Pancreas (tissue), 10 donors: ENCODE data around the gene S100A4. TPM values are rescaled to one million over a fixed set of nuclear protein-coding genes. Genes with fewer than 3 reads are reported as not detected.
A peak's percentile ranks its signal among the peaks of the same experiment; 100 is the strongest.

ENCODE experiments used
- ATAC-seq, 4 donors: fragments of 200-7000 bp; cut with Tn5 transposase; one replicate each; pipeline versions ENCODE4 v1.8.0 to v1.9.1; 2020; ENCODE audit warnings: mild to moderate bottlenecking in 4 of 4, moderate library complexity in 4 of 4
- DNase-seq, 6 donors: peaks; one replicate each; pipeline ENCODE4 v3.0.0-alpha.2; 2020
- FAIRE-seq: peaks from 2 replicates; lab custom pipeline; 2012; peaks lifted over from hg19 to GRCh38; lab: Jason Lieb, UNC
- H3K27ac ChIP-seq, 4 donors: fragments of 200-600 bp; sonication (generic); 1 replicate in 3 of 4; 2 replicates in 1 of 4; pipeline versions ENCODE4 v1.5.0 to v1.8.0; 2020
- H3K27me3 ChIP-seq, 4 donors: fragments of 200-600 bp; one replicate each; pipeline ENCODE4 v1.8.0; 2021
- H3K36me3 ChIP-seq, 3 donors: fragments of 200-600 bp; sonication (generic) in 1 of 3; one replicate each; pipeline versions ENCODE4 v1.5.0 to v1.8.0; 2020 to 2021
- H3K4me1 ChIP-seq, 3 donors: fragments of 200-600 bp; one replicate each; pipeline ENCODE4 v1.8.0; 2021
- H3K4me3 ChIP-seq, 4 donors: fragments of 200-600 bp; sonication (generic) in 2 of 4; one replicate each; pipeline versions ENCODE4 v1.5.0 to v1.8.0; 2020 to 2021
- H3K9me3 ChIP-seq, 4 donors: fragments of 200-600 bp; one replicate each; pipeline ENCODE4 v1.8.0; 2021
- WGBS, 2 donors: extraction: QIAGEN DNeasy Blood & Tissue Kit; methylation state at CpG; one replicate each; pipeline ENCODE4 v1.1.7; 2013; 5-methylcytosine and 5-hydroxymethylcytosine counted together
- intact Hi-C, 3 donors: fragments of 100-400 bp; cut with DNase I; formaldehyde crosslinking; loops; one replicate each; pipeline versions ENCODE4 v1.11.1 to v1.14.2; 2022
- polyA plus RNA-seq, 2 donors: library from polyadenylated mRNA; stranded (reverse); fragments of 200-250 nt; gene quantifications; one replicate each; pipeline ENCODE4 v1.2.3, GENCODE V29; 2013
- total RNA-seq, 6 donors: library from RNA; stranded (reverse); fragmentation: NEBNext Ultra II Directional in 4 of 6; extraction: Animal tissue kit (Norgen Biotek cat#: 25700) in 4 of 6; gene quantifications; one replicate each; pipeline versions ENCODE4 v1.2.1 to v1.2.4, GENCODE V29; 2021 to 2023
- TF ChIP-seq, protein P1 (sequence below), 4 donors: fragments of 200-600 bp; sonication (generic) in 3 of 4; IDR thresholded peaks; one replicate each; pipeline versions ENCODE4 v1.5.0 to v1.8.0; 2021; ENCODE audit warnings: antibody characterized with exemption in 4 of 4
- donor health status: healthy with polysubstance abuse.
- donor health status: DM: no; HTN: no; CAD: no; lungs with moderate emphysema.
- donor health status: DM: no; HTN: no; CAD: no.
- donor health status: control.
- donor health status: control.
- donor health status: Bipolar disorder and iron deficiency.
- donor health status: DM: yes; HTN: yes; CAD: no.
- donor health status: DM: no; HTN: no; CAD: no.
- donor health status: DM: no; HTN: no; CAD: no.
- donor health status: DM: yes; HTN: yes; CAD: no.

Gene S100A4
- total and polyA plus RNA-seq, 8 donors: 5.0 to 149 (median 39.5) TPM

DNA sequence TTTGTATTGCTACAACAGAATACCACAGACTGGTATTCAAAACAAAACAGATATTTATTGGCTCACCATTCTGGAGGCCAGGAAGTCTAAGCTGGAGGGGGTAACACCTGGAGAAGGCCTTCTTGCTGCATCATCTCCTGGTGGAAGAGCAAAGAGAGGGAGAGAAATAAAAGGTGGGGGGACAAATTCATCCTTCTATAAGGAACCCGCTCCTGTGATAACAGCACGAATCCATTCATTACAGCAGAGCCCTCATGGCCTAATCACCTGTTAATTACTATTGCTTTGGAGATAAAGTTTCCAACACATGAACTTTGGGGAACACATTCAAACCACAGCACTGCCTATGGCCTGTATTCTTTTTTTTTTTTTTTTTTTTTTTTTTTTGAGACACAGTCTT is 14.6 kb upstream of the S100A4 start:
- no peak overlapping the region for H3K4me3 ChIP-seq
- H3K27me3 ChIP-seq: no peaks in the 10 kb centered on the region
- H3K4me1 ChIP-seq: no peaks in the 10 kb centered on the region
- H3K27ac ChIP-seq: no peak overlapping the region
- intact Hi-C loops: loop anchor here in 1 of 3 donors (5.0 kb wide), 1 partner anchor 48 kb away; no protein-coding TSS in a partner anchor
- no peaks in the 10 kb centered on the region for H3K36me3 ChIP-seq
- no peak for ATAC-seq
- FAIRE-seq: no peak
- WGBS, 2 donors: 63 to 98% methylated on average over 2 of the region's 2 CpGs
- TF ChIP-seq, protein P1, sequence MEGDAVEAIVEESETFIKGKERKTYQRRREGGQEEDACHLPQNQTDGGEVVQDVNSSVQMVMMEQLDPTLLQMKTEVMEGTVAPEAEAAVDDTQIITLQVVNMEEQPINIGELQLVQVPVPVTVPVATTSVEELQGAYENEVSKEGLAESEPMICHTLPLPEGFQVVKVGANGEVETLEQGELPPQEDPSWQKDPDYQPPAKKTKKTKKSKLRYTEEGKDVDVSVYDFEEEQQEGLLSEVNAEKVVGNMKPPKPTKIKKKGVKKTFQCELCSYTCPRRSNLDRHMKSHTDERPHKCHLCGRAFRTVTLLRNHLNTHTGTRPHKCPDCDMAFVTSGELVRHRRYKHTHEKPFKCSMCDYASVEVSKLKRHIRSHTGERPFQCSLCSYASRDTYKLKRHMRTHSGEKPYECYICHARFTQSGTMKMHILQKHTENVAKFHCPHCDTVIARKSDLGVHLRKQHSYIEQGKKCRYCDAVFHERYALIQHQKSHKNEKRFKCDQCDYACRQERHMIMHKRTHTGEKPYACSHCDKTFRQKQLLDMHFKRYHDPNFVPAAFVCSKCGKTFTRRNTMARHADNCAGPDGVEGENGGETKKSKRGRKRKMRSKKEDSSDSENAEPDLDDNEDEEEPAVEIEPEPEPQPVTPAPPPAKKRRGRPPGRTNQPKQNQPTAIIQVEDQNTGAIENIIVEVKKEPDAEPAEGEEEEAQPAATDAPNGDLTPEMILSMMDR (IDR thresholded peaks at IDR 0.05): no peak
- H3K9me3 ChIP-seq: no peaks in the 10 kb centered on the region
- no peak for DNase-seq

DNA sequence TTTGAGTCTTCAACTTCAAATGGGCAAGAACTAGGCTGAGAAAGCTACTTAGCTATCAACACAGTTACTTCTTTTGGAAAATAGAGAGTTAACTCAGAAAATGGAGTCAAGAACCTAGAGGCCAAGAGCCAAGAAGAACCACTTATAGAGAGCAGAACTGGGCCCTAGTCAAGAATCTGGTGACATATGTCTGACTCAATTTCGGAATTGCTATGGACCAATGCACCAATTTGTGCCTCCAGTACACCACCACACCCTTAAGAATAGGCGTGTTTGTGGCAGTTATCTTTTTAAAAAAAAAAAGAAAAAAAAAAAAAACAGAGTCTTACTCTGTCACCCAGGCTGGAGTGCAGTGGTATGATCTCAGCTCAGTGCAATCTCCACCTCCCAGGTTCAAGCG is 12.3 kb upstream of the S100A4 start:
- no peak overlapping the region for H3K27ac ChIP-seq
- FAIRE-seq: no peak
- no peaks in the 10 kb centered on the region for H3K27me3 ChIP-seq
- H3K4me1 ChIP-seq: no peaks in the 10 kb centered on the region
- H3K4me3 ChIP-seq: no peak overlapping the region
- no peak for ATAC-seq
- no peaks in the 10 kb centered on the region for H3K9me3 ChIP-seq
- 91 to 97% methylated on average over 3 of the region's 3 CpGs for WGBS, 2 donors
- intact Hi-C loops: no loop called here
- DNase-seq: no peak
- TF ChIP-seq, protein P1 (IDR thresholded peaks at IDR 0.05): no peak
- H3K36me3 ChIP-seq: no peaks in the 10 kb centered on the region

DNA sequence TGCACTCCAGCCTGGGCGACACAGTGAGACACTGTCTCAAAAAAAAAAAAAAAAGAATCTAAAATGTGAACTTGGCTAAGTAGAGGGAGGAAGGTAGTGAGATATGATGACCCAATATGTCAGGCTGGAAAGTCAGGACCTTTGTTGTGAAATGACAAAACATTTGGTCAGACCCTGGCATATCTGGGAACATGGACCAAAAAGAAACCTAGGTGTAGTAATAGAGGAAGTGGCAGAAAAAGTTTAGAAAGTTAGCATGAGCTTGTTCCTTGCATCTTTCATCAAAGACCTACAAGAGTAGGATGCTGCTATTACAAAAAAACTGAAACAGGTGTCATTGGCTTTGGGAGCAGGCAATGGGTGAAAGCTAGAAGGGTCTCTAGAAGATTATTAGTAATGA is 10.7 kb upstream of the S100A4 start:
- Histone ChIP-seq H3K27ac (no peak overlapping the region), H3K4me3 (no peak overlapping the region), H3K27me3 (no peaks in the 10 kb centered on the region), H3K36me3 (no peaks in the 10 kb centered on the region), H3K9me3 (no peaks in the 10 kb centered on the region), H3K4me1 (no peaks in the 10 kb centered on the region)
- intact Hi-C loops: no loop called here
- DNase-seq: no peak
- ATAC-seq: no peak
- WGBS, 2 donors: 75 to 83% methylated on average over 1 of the region's 1 CpG
- TF ChIP-seq, protein P1 (IDR thresholded peaks at IDR 0.05): no peak
- no peak for FAIRE-seq

DNA sequence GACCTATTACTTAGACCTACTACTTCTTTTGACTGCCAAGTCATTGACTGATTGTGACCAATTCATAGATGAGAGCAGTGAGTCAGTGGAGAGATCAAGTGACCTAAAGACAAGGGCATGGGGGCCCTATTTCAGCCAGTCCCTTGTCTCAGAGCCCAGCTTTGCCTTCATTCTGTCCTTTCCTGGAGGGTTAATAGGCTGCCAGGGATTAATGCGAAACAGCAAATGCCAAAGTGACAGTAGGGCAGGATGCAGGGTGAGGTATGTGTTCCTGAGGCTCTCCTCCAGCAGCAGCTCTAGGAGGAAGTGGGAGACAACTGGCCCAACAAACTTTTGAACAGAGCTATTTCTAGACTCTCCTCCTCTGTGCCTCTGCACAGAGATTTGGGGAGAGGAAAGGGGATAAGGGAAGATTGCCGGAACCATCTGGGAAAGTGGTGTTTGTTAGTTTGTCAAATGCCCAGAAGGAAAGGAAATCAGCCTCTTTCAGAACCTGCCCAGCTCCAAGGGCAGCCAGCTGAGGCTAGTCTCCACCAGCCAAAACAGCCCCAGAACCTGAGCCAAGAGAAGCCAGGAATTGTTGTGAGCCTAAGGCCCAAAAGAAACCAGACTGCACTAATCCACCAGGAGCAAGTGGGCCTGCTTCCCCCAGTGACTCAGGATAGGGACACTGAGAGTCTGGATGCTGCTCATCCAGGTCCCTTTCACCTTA is 8.4 kb upstream of the S100A4 start:
- TF ChIP-seq, protein P1 (IDR thresholded peaks at IDR 0.05): no peak
- Histone ChIP-seq H3K27me3 (no peaks in the 10 kb centered on the region), H3K9me3 (no peaks in the 10 kb centered on the region), H3K36me3 (no peaks in the 10 kb centered on the region), H3K4me3 (no peak overlapping the region), H3K4me1 (peaks cover 0 to 4% (median 0%) of the 10 kb centered on the region in 3 donors), H3K27ac (peak overlapping the region in 3 of 4 donors; percentile 22 to 56 (median 37))
- peak in 3 of 4 donors; percentile 21 to 57 (median 47) for ATAC-seq
- no peak for FAIRE-seq
- intact Hi-C loops: no loop called here
- WGBS, 2 donors: 67 to 68% methylated on average over 2 of the region's 2 CpGs
- DNase-seq: peak in 1 of 6 donors; percentile 13

DNA sequence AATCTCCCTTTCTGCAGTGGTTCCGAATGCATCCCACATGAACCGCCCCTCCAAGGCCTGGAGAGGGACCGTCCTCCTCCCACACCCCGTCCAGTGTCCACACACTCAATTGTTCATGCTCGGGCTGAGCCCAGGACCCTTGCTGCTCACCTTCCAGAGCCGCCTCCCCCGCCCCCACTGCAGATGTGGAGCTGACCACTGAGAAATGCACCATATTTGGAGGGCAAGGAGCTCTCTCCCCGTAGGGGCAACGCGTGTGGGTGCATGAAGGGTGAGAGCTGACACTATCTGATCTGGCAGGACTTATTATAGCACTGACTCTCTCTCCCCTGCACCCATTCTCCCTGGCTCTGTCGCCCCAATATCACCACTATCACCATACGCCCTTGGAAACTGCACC is 7.5 kb upstream of the S100A4 start:
- ATAC-seq (no peak), DNase-seq (peak in 1 of 6 donors; percentile 23), FAIRE-seq (no peak)
- no peak overlapping the region for H3K27ac ChIP-seq
- TF ChIP-seq, protein P1 (IDR thresholded peaks at IDR 0.05): no peak
- peaks cover 0 to 7% (median 0%) of the 10 kb centered on the region in 3 donors for H3K4me1 ChIP-seq
- no peaks in the 10 kb centered on the region for H3K27me3 ChIP-seq
- intact Hi-C loops: no loop called here
- 85 to 89% methylated on average over 12 of the region's 12 CpGs for WGBS, 2 donors
- H3K9me3 ChIP-seq: no peaks in the 10 kb centered on the region
- H3K36me3 ChIP-seq: no peaks in the 10 kb centered on the region
- H3K4me3 ChIP-seq: no peak overlapping the region
